ENCODE data around the gene PLEKHH1.
"Not testable (repeated sequence)": the region's sequence is repeated elsewhere in the genome, so short reads cannot be mapped to it uniquely, and the experiment has no call there.

PLEKHH1 gene

DNA sequence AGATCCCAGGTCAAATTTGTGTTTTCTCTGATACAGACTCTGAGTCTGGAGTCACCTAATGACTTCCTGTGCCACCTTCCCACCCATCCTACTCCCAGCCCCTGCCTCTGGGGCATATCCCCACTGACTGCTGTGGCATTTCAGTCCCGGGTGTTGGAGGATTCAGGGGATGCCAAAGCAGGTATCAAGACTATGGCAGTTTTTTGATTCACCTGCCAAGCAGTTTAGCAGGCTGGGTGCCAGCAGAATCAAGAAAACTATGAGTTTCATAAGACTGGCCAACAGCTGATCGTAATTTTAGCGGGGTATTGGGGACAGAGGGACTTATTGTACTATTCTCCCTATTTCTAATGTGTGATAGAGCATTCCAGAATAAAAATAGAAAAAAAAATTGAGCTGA is 4.6 kb downstream of the PLEKHH1 start:
- no peak for DNase-seq

DNA sequence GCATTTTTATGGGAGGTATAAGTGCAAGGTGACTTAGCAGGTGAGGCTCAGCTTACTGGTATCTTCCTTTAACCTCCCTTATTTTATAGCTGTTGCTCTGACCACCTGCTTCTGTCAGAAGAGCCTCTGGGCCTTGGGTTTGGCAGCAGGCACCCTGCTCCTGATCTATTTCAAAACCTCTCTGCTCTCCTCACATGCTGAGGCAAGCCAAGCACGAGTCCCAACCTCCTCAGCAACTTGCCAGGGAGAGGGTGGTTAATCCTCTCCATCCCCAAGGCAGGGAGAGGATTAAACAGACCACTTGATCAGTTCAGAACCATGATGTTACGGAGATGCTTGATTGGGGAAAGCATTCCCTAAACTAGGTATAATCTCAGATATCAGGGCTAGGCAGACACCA is 5.4 kb downstream of the PLEKHH1 start:
- no peak for DNase-seq

DNA sequence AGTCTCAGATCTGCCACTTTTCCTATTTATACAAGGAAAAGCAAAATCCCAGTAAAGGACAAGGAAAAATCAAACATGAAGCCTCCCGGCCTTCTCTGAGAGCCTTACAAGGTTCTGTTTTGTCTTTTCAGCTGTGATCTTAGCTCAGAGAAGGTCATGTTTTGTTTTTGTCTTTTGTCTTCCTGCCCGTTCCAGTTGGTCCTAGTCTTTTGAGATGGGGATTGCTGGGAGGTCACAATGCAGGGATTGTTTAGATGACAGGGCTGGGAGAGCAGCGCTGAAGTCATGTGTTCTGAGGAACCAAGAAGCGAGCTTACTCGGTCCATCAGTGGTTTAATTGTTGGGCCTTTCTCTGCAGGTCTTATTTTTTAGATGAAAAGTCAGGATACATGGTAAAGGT is 6.0 kb downstream of the PLEKHH1 start:
- DNase-seq = no peak

DNA sequence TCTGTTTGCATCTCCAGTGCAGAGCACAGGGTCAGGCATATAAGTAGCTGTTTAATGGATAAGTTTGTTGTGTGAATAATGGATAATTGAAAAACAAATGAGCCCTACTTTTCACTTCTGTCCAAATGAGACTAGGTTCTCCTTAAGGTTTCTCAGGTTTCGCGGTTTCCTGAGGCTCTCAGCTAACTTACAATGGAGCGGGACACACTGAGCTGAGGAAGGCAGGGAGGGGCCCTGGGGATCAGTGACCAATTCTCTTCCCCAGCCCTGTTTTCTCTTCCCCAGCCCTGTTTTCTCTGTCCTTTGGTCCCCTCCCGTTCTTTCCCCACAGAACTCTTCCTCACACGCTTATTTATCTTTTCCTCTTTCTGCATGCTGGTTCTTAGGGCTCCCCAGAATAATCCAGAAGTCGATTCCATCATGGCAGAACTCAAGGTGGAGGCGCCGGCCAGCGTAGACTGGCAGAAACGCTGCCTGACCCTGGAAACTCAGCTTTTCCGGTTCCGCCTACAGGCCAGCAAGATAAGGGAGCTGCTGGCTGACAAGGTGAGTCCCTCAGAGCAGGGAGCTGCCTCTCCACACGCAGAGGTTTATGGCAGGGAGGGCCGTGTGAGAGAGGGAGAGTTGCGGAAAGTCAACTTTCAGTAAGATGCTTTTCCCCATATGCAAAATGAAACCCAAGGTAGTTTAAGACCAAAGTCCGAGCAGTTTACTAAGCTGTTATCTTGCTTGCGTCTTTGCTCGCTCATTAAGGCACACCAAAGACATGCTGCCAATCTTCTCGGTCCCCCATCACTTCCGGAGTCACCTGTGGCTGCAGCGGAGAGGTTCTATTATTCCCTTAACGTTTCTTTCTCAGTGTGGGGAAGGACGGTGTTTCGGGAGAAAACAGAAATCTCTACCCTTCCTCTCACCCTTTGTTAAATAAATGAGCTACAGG is 8.6 kb downstream of the PLEKHH1 start:
- no peak for DNase-seq

DNA sequence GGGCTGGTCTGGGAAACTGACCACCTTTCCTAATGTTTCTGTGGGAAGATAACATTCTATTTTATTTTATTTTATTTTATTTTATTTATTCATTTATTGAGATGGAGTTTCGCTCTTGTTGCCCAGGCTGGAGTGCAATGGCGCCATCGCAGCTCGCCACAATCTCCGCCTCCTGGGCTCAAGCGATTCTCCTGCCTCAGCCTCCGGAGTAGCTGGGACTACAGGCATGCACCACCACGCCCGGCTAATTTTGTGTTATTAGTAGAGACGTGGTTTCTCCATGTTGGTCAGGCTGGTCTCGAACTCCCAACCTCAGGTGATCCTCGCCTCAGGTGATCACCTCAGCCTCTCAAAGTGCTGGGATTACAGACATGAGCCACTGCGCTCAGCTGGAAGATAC is 9.5 kb downstream of the PLEKHH1 start:
- DNase-seq = not testable (repeated sequence)

DNA sequence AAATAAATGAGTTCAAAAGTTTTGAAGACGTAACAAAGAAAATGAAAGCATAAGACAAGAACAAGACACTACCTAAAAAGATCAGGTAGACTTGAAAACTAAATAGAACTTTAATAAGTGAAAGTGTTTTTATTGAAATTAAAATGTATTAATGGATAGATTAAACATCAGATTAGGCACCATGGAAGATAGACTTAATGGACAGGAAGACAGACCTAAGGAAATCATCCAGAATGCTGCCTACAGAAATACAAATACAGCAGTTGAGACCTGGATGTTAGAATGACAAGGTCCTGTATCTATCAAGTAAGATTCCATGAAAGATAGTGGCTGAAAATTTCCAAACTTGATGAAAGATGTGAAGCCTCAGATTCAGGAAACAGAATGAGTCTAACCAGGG is 11.5 kb downstream of the PLEKHH1 start:
- DNase-seq = no peak

DNA sequence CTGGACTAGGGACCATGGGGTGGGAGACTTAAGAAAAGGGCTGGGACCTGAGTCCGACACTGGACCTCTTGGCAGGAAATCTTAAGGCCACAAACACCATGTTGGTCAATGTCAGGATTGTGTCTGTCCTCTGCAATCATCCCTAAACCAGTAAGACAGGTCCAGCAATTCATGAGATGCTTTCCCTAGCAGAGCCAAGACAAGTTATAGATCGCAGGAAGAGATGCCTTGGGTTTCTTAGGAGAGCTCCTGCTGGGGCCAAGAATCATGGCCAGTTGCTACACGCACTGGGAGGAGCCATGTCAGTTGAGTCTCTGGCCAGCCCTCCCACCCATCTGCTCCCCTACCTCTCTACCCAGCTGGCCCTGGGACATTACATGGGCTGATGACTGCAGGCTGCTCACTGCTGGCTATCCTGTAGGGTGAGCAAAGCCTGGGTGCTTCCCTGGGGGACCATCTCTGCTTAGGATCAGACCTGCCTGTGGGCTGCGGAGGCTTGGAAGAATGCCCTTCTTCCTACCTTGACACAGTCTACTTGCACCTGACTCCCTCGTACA is 14.2 kb downstream of the PLEKHH1 start:
- no peak for DNase-seq

DNA sequence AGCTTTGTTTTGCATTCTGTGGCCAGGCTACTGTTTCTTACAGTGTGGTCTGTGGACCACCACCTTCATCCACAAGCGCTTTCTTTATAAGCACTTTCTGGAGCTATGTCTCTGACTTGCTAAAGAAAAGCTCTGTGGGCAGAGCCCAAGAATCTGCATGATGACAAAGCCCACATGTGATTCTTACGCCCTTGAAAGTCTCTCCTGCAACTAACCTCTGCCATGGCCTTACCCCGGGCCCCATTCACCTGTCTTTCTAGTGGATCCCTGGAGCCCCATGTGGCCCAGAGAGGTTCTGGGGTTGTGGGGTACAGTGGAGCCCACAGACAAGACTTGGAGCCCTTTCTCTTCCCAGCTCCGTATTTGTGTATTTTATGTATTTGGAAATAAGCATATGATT is 16.6 kb downstream of the PLEKHH1 start:
- no peak for DNase-seq

DNA sequence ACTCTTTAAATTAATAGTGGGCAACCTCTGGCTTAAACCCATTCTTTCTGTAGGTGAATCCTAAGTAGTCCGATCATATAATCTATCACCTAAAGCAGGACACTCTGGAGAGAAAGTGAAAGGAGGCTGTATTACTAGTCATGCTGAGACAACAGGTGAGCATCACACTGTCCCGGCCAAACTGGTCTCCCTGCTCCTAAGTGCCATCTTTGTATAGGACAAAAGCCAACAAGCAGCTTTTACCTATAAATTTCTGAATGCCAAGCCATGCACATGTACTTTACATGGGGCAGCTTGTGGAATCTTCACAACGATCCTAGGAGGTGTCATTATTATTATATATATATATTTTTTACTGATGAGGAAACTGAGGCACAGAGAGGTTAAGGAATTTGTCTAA is 18.0 kb downstream of the PLEKHH1 start:
- DNase-seq = no peak

DNA sequence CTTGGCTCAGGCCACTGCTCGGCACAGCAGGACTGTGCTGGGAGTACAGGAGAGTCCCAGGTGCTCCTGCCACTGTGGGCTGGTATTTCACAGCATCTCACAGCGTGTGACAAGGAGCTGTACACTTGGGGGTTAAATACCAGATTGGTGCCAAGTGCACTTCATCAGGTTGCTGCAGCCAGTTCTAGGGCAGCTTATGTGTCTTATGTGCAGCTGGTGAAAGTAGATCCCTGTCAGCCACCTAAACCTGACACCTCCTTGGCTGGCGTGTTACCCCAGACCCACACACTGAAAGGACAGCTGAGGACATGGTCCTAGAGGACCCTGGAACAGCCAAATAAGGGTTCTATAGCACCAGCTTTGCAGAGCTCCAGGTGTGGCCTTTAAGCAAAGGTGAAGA is 18.9 kb downstream of the PLEKHH1 start:
- DNase-seq = no peak

DNA sequence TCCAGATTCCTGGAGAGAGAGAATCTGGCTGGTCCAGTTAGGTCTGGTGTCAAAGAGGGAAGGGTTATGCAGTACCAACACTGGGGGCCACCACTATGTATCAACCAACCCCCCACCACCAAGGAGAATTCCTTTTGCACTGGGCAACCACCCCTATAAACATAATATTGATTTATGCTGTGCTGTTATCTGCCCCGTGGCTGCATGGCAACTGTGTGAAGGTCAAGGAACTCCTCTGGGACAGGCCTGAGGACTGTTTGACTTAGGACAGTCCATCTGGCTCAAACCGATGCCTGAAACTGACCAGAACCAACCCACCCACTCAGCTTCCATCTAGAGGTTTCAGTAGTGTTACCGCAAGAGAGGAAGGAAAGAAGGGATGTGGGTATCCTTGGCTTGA is 20.5 kb downstream of the PLEKHH1 start:
- DNase-seq = no peak

DNA sequence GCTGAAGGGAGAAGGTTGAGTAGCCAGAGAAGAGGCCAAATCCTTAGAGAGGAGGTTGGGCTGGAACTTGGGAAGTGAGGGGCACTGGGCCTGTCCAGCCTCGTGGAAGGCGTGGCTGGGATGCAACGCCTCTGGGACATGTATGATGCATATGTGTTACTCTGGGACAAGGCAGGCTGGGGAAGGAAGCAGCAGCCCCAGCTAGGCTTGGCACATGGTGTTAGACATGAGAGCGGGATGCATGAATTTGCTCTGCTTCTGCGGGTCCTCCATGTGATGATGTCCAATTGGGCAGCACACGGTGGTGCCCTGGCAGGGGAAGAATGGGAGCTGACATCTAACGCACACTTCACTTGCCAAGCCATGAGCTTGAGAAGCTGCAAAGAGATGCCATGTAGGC is 21.3 kb downstream of the PLEKHH1 start:
- no peak for DNase-seq

DNA sequence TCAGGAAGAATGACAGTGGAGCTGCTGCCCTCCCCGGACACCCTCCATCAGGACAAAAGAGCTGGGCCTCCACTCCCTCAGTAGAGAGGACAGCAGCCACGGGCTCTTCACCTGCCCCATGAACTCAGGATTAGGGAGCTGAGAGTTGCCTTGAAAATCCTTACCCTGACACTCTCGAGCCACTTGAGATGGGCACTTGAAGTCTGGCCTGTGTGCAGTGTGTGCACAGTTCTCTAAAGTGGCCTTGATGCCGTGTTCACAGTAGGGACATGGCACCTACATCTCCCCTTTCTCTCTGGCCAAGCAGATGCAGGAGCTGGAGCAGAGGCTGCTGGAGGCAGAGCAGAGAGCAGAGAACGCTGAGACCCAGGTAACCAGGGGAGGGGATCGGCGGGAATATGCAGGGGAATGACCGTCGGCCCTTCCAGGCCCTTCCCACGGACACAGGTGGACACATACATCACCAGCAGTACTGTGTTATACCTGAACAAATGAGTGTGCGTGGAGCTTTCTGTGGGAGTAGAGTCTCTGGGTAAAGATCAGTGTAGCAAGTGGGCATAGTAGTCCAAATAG is 22.5 kb downstream of the PLEKHH1 start:
- DNase-seq = no peak

DNA sequence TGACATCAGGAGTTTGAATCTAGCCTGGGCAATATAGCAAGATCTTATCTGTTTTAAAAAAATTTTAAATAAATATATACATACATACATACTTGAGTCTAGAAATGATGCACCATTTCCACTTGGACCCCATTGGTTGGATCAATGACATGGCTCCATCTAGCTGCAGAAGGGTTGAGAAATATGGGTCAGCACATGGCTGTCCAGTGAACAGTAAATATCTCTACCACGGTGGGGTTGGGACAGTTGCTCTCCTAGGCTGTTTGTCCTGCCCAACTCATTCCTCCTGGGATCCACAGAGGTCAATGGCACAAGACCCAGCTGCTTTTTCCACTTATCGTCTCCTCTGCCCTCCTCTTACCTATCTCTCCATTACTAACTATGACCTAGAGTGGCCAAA is 23.6 kb downstream of the PLEKHH1 start:
- DNase-seq = no peak

DNA sequence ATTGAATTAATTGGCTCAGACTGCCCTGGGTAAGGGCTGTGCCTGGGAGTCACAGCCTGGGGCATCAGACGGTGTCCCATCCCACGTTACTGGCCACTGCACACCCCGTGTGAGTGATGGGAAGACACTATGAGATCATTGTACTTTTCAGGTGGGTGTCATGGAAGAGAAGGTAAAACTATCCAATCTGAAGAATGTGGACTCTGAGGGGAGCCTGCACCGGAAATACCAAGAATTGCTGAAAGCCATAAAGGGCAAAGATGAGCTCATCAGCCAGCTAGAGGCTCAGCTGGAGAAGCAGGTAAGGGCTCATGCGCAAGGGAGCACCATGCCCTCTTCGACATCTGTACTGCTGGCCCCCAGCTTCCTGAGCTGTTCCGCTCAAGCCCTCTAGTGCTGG is 24.0 kb downstream of the PLEKHH1 start:
- no peak for DNase-seq

DNA sequence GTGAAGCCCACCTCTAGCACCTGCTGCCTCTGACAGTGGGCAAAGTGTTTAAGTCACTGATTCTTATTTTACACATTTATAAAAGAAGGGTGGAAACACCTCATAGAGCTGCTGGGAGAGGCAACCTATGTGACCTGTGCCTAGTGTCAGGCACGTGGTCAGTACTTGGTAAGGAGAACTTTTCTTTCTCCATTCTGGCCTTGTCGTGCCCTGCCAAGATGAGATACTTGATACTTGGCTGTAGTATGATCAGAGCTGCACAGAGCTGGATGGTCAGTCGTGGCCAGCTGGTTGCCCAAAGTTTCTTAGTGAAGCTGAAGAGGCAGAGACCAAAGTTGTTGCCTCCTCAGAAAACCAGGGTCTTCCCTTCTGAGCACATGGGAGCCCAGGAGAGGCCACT is 24.6 kb downstream of the PLEKHH1 start:
- DNase-seq = no peak

DNA sequence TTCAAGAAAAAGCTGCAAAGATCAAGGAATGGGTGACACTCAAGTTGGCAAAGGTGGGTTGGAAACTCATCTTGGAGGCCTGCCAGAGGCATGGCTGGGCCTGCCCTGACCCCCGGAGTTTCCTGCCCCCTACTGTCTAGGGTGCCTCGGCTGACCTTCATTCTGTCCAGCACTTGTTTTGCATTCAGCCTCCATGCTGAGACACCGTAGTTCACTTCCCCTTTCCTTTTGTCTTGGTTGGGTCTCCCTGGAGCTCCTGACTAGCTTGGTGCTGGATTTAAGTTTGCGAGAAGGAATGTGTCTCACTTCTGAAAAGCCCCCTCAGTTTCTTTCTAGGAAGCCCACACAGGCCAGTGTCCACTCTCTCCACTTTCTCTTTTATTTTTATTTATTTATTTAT is 26.5 kb downstream of the PLEKHH1 start:
- DNase-seq = no peak

DNA sequence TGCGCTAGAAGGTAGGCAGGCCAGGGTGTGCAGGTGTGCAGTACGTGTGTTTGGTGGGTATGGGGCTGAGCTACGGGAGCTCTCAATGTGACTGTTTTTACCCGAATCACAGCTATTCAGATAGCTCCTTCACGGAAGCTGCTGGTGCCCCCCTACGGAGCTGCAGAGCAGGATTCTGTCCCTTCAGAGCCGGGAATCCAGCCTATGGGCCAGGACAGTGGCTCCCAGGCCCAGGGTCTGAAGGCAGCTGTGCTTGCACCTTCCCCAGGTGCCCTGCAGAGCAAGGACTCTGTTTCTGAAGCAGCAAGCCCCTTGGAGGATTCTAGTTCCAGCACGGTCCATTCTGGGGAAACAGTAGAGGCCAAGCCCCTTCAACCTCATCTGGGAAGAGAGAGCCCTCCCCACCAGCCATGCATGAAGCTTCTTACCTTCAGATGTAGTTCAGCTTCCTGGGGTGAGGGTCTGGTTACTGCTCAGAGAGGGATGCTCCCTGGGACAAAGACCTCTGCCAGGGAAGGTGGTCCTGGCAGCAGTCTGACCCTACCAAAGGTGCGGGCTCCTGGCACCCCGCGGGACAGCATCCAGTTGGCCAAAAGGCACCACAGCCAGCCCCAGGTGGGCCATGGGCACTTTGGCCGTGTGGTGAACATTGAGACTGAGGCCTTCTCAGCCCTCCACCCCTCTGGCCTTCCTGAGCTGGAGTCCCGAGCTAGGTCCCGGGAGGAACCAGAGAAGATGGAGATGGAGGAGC is 29.1 kb downstream of the PLEKHH1 start:
- no peak for DNase-seq

DNA sequence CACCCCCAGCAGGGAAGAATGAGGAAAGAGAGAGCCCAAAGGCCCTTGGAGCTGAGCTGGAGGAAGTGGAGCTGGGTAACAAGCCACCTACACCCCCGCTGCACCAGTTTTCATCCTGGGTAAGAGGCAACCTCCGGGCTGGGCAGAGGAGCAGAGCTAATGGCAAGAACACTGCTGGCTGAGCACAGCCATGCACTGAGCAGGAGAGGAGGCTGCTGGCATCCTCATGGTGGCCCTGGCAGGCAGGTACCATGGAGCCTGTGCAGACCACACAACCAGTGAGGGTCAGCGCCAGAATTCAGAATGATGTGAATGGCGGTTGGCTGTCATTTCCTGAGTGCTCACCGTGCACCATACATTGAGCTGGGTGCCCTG is 29.7 kb downstream of the PLEKHH1 start:
- DNase-seq = no peak

DNA sequence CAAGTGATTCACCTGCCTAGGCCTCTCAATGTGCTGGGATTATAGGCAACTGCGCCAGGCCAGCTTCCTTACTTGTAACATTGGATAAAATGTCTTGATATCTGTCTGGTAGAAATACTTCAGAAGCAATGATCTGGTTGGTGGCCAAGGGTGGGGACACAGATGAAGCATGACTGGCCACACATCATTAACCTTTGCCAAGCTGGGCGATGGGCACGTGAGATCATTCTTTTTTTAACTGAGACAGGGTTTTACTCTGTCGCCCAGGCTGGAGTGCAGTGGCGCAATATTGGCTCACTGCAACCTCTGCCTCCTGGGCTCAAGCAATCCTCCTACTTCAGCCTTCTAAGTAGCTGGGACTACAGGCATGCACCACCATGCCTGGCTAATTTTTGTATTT is 31.1 kb downstream of the PLEKHH1 start:
- DNase-seq = no peak

DNA sequence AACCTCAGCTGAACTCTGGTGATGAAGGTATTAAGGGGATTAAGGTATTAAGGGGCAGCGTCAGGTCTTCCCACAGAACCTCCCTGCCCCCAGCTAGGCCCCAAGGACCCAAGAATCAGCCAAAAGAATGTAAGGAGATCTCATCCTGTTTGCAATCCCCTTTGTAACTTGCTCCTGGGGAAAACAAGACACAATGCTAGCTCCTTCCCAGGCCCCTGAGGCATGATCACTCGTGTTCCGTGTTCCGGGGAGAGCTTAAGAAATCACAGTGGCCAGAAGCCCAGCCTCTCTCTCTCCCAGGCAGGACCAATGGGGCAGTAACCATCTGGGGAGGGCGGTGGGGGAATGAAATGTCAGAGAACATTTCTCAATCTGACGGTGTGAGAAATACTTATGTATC is 33.8 kb downstream of the PLEKHH1 start:
- no peak for DNase-seq

DNA sequence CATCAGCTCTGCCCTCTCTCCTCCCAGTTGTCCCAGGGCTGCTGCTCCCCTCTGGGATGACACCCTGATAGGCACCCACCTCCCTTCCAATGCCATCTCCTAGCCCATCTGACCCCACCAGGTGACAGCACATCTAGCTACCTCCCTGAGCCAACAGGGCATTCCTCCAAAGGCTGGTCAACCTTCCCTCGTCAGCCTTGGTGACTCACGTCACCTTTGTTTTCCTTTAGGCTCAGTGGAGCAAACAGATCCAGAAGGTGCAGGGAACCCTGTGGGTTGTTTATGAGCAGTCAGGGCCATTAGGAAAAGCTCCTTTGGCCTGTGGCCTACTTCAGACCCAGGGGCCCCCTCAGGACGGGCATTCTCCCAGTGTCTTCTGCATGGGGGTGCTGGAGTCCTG is 34.6 kb downstream of the PLEKHH1 start:
- no peak for DNase-seq

DNA sequence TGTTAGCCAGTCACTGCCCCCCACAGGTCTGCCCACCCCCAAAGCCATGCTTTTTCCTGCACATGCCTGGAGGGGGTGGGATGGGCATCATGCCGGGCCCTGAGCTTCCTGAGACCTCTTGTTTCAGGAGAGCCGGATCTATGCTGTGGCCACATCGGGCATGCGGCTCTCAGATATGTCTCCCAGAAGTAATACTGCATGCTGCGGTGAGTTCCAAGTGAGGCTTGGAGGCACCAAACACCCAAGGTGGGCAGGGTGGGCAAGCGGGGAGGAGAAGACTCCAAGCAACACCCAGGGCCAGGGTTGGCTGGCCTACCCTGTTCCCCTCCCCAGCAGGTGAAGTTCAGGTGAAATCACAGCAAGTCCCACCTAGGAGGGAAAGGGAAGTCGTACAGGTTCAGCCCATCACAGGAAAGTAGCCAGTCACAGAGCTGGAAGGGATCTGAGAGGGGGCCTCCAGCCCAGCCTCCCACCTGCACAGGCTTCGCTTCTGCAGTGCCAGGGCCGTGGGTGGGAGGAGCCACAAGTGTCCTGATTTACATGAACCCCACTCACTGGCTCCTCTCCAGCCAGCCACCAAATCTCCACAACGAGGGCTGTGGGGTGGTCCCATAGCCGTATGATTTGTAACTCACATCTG is 36.0 kb downstream of the PLEKHH1 start:
- DNase-seq = no peak

Measured in GDM1 (cell line).